Lung (tissue), 12 donors: ENCODE data around the gene ZNF749. TPM values are rescaled to one million over a fixed set of nuclear protein-coding genes. Genes with fewer than 3 reads are reported as not detected.

Source experiments
- ATAC-seq: fragments of 200-7000 bp; cut with Tn5 transposase; one replicate; pipeline ENCODE4 v1.9.1; 2020; ENCODE audit warnings: moderate number of reproducible peaks; ENCODE audit not compliant: insufficient read depth, low FRiP score
- DNase-seq, 3 donors: peaks; one replicate each; pipeline ENCODE4 v3.0.0-alpha.2; 2013 to 2017
- H3K27ac ChIP-seq, 2 donors: one replicate each; pipeline ENCODE4 v1.5.1; 2013; ENCODE audit warnings: mild to moderate bottlenecking in 2 of 2, moderate library complexity in 2 of 2, control low read depth in 1 of 2, inconsistent platforms in 1 of 2, low read depth in 1 of 2, low read length in 1 of 2
- H3K27me3 ChIP-seq, 3 donors: one replicate each; pipeline ENCODE4 v1.5.1; 2013; ENCODE audit warnings: low read length in 2 of 3; ENCODE audit not compliant: control insufficient read depth in 3 of 3, insufficient read depth in 3 of 3
- H3K36me3 ChIP-seq, 4 donors: one replicate each; pipeline ENCODE4 v1.5.1; 2013; ENCODE audit warnings: low read length in 4 of 4, mild to moderate bottlenecking in 1 of 4, moderate library complexity in 1 of 4; ENCODE audit not compliant: control insufficient read depth in 4 of 4, insufficient read depth in 4 of 4
- H3K4me1 ChIP-seq, 5 donors: one replicate each; pipeline ENCODE4 v1.5.1; 2013; ENCODE audit warnings: low read length in 5 of 5, mild to moderate bottlenecking in 2 of 5, moderate library complexity in 1 of 5; ENCODE audit not compliant: control insufficient read depth in 5 of 5, insufficient read depth in 5 of 5
- H3K4me3 ChIP-seq: one replicate; pipeline ENCODE4 v1.5.1; 2013; ENCODE audit warnings: mild to moderate bottlenecking, control low read depth, moderate library complexity
- H3K9ac ChIP-seq, 2 donors: one replicate each; pipeline ENCODE4 v1.5.1; 2013; ENCODE audit warnings: low read length in 2 of 2, control low read depth in 1 of 2; ENCODE audit not compliant: insufficient read depth in 1 of 2
- H3K9me3 ChIP-seq, 4 donors: one replicate each; pipeline ENCODE4 v1.5.1; 2013; ENCODE audit warnings: low read length in 3 of 4, mild to moderate bottlenecking in 1 of 4, moderate library complexity in 1 of 4; ENCODE audit not compliant: control insufficient read depth in 4 of 4, insufficient read depth in 3 of 4
- CTCF ChIP-seq: IDR thresholded peaks from 2 replicates; pipeline ENCODE4 v1.5.1; 2012; ENCODE audit warnings: mild to moderate bottlenecking; ENCODE audit errors: control extremely low read depth, extremely low read depth
- WGBS, 2 donors: extraction: QIAGEN DNeasy Blood & Tissue Kit; methylation state at CpG; one replicate each; pipeline ENCODE4 v1.1.7; 2013; 5-methylcytosine and 5-hydroxymethylcytosine counted together
- polyA plus RNA-seq, 2 donors: library from polyadenylated mRNA; stranded (reverse); fragments of 200-250 nt; gene quantifications; one replicate each; pipeline ENCODE4 v1.2.1, GENCODE V29; 2013
- total RNA-seq, 2 donors: library from RNA; depleted of rRNA in 1 of 2; stranded (reverse); fragments of >200 nt in 1 of 2; gene quantifications; one replicate each; pipeline ENCODE4 v1.2.1, GENCODE V29; 2014 to 2021
- donor health status: control.
- donor health status: control.
- donor health status: Bipolar disorder and iron deficiency.
- donor health status: healthy.
- donor health status: DM: yes; HTN: yes; CAD: no.

ZNF749 gene
- total and polyA plus RNA-seq, 4 donors: 4.0 to 14.6 (median 9.7) TPM

GRCh38 chr19:57395710-57396109 is 39.4 kb upstream of the ZNF749 start:
- H3K36me3 ChIP-seq: peaks cover 34 to 53% (median 42%) of the 10 kb centered on the region in 4 donors
- DNase-seq: no peak
- peaks cover 0 to 42% (median 4%) of the 10 kb centered on the region in 4 donors for H3K9me3 ChIP-seq
- no peak for TF ChIP-seq CTCF
- no peak overlapping the region for H3K9ac ChIP-seq
- H3K27ac ChIP-seq: no peak overlapping the region
- H3K4me1 ChIP-seq: peaks cover under 1 to 8% (median 3%) of the 10 kb centered on the region in 5 donors
- WGBS, 2 donors: 89 to 90% methylated on average over 5 of the region's 5 CpGs
- no peaks in the 10 kb centered on the region for H3K27me3 ChIP-seq
- H3K4me3 ChIP-seq: no peak overlapping the region
- ATAC-seq: no peak

GRCh38 chr19:57398868-57399267 is 36.3 kb upstream of the ZNF749 start:
- Histone ChIP-seq H3K9me3 (peaks cover 0 to 49% (median 4%) of the 10 kb centered on the region in 4 donors), H3K27me3 (no peaks in the 10 kb centered on the region), H3K27ac (no peak overlapping the region), H3K36me3 (peaks cover 34 to 60% (median 42%) of the 10 kb centered on the region in 4 donors), H3K9ac (no peak overlapping the region), H3K4me1 (no peaks in the 10 kb centered on the region), H3K4me3 (no peak overlapping the region)
- DNase-seq (no peak), ATAC-seq (no peak)
- no peak for TF ChIP-seq CTCF
- WGBS, 2 donors: 97 to 98% methylated on average over 5 of the region's 5 CpGs

- H3K4me3 ChIP-seq: no peak overlapping the region
Observed at GRCh38 chr19:57403737-57404563, 31.2 kb upstream of the ZNF749 start.

More at GRCh38 chr19:57403737-57404563, 31.2 kb upstream of the ZNF749 start:
- TF ChIP-seq CTCF: no peak
- ATAC-seq: no peak
- H3K36me3 ChIP-seq: peaks cover 7 to 24% (median 9%) of the 10 kb centered on the region in 4 donors
- no peak overlapping the region for H3K9ac ChIP-seq
- no peaks in the 10 kb centered on the region for H3K4me1 ChIP-seq
- 95 to 96% methylated on average over 9 of the region's 9 CpGs for WGBS, 2 donors
- no peak overlapping the region for H3K27ac ChIP-seq
- no peak for DNase-seq
- H3K27me3 ChIP-seq: no peaks in the 10 kb centered on the region
- H3K9me3 ChIP-seq: peaks cover 0 to 24% (median 2%) of the 10 kb centered on the region in 4 donors
